H1 (cell line): ENCODE results near the gene USPL1. TPM values are rescaled to one million over a fixed set of nuclear protein-coding genes. Genes with fewer than 3 reads are reported as not detected.

Source experiments
- CTCF ChIA-PET: fragments of 300-600 bp; sonication (Branson Sonifier 250); formaldehyde crosslinking; loops from one replicate; lab custom pipeline; 2021; ENCODE audit not compliant: partially characterized antibody; lab: Charles Lee
- POLR2A ChIA-PET: fragments of 300-600 bp; sonication (Branson Sonifier 250); formaldehyde crosslinking; loops from one replicate; lab custom pipeline; 2021; ENCODE audit warnings: inconsistent platforms; ENCODE audit not compliant: partially characterized antibody; lab: Charles Lee
- DNase-seq, 2 experiments: peaks; one replicate each; pipeline versions ENCODE4 v3.0.0 to v3.0.0-alpha.2; 2010 to 2022; ENCODE audit warnings: low spot score in 2 of 2, low read depth in 1 of 2, mixed read lengths in 1 of 2
- FAIRE-seq: peaks from 2 replicates; lab custom pipeline; 2011; peaks lifted over from hg19 to GRCh38; lab: Jason Lieb, UNC
- H2AFZ ChIP-seq: 2 replicates; pipeline ENCODE4 v1.8.1; 2012; ENCODE audit warnings: low read length, inconsistent platforms
- H2AK5ac ChIP-seq: 2 replicates; pipeline ENCODE4 v1.6.1; 2013; ENCODE audit warnings: low read depth, low read length
- H2BK120ac ChIP-seq: replicated peaks from 2 replicates; pipeline ENCODE3; 2013; ENCODE audit warnings: low read depth, low read length, inconsistent platforms
- H2BK12ac ChIP-seq: 2 replicates; pipeline ENCODE4 v1.6.1; 2013; ENCODE audit warnings: low read depth, low read length
- H2BK15ac ChIP-seq: 2 replicates; pipeline ENCODE4 v1.6.1; 2013; ENCODE audit warnings: low read length
- H2BK20ac ChIP-seq: 2 replicates; pipeline ENCODE4 v1.6.1; 2013; ENCODE audit warnings: low read length
- H2BK5ac ChIP-seq: 2 replicates; pipeline ENCODE4 v1.6.1; 2013; ENCODE audit warnings: low read depth, low read length
- H3K14ac ChIP-seq: 2 replicates; pipeline ENCODE4 v1.6.1; 2013; ENCODE audit warnings: inconsistent platforms; ENCODE audit not compliant: insufficient read length
- H3K18ac ChIP-seq: 2 replicates; pipeline ENCODE4 v1.6.1; 2013; ENCODE audit warnings: low read length; ENCODE audit errors: extremely low read depth
- H3K23ac ChIP-seq: 2 replicates; pipeline ENCODE4 v1.6.1; 2013; ENCODE audit warnings: inconsistent platforms; ENCODE audit not compliant: insufficient read length
- H3K23me2 ChIP-seq: 2 replicates; pipeline ENCODE4 v1.6.1; 2013; ENCODE audit warnings: low read depth, low read length
- H3K27ac ChIP-seq: 2 replicates; pipeline ENCODE4 v1.6.1; 2011; ENCODE audit warnings: low read depth, low read length, inconsistent platforms
- H3K27me3 ChIP-seq, 4 experiments: replicated peaks in 1 of 4; 1 replicate in 1 of 4; 2 replicates in 3 of 4; pipeline versions ENCODE4 v1.6.1 to v1.8.1; 2011 to 2013; ENCODE audit warnings: low read length in 3 of 4, mild to moderate bottlenecking in 3 of 4, inconsistent platforms in 2 of 4, mixed read lengths in 2 of 4, moderate library complexity in 1 of 4; ENCODE audit not compliant: control insufficient read depth in 3 of 4, insufficient read depth in 3 of 4; ENCODE audit errors: extremely low read depth in 1 of 4
- H3K36me3 ChIP-seq, 4 experiments: 2 replicates each; pipeline versions ENCODE4 v1.6.1 to v1.8.1; 2011 to 2013; ENCODE audit warnings: mild to moderate bottlenecking in 4 of 4, low read length in 3 of 4, moderate library complexity in 2 of 4, control low read depth in 1 of 4, inconsistent platforms in 1 of 4; ENCODE audit not compliant: insufficient read depth in 4 of 4, control insufficient read depth in 2 of 4
- H3K4ac ChIP-seq: replicated peaks from 2 replicates; pipeline ENCODE3; 2013; ENCODE audit warnings: low read length, low read depth, mixed read lengths, inconsistent platforms; ENCODE audit not compliant: insufficient read length
- H3K4me1 ChIP-seq, 4 experiments: replicated peaks in 1 of 4; 1 replicate in 1 of 4; 2 replicates in 3 of 4; pipeline versions ENCODE4 v1.6.1 to v1.8.1; 2011 to 2013; ENCODE audit warnings: low read length in 3 of 4, inconsistent platforms in 2 of 4, mixed read lengths in 1 of 4; ENCODE audit not compliant: insufficient read depth in 4 of 4, control insufficient read depth in 3 of 4
- H3K4me2 ChIP-seq, 2 experiments: 2 replicates each; pipeline versions ENCODE4 v1.6.1 to v1.8.1; 2011 to 2013; ENCODE audit warnings: low read depth in 2 of 2, low read length in 2 of 2, control low read depth in 1 of 2, inconsistent platforms in 1 of 2, mild to moderate bottlenecking in 1 of 2; ENCODE audit not compliant: insufficient read depth in 1 of 2
- H3K4me3 ChIP-seq, 4 experiments: fragments of 200-600, 300-600 bp in 1 of 4; sonication (generic), shearing (Covaris generic), sonication (Bioruptor Twin) in 1 of 4; 2 replicates each; pipeline versions ENCODE4 v1.5.1 to v1.8.1; 2011 to 2016; ENCODE audit warnings: low read length in 4 of 4, low read depth in 3 of 4, control low read depth in 2 of 4, inconsistent platforms in 2 of 4, mild to moderate bottlenecking in 2 of 4, mixed read lengths in 1 of 4, moderate library complexity in 1 of 4; ENCODE audit not compliant: insufficient read depth in 2 of 4; ENCODE audit errors: extremely low read depth in 1 of 4
- H3K56ac ChIP-seq: replicated peaks from 2 replicates; pipeline ENCODE3; 2013; ENCODE audit warnings: low read depth, mild to moderate bottlenecking, mixed read lengths, low read length, inconsistent platforms; ENCODE audit not compliant: insufficient read length
- H3K79me1 ChIP-seq: 2 replicates; pipeline ENCODE4 v1.6.1; 2013; ENCODE audit warnings: low read depth, low read length, control low read depth
- H3K79me2 ChIP-seq, 2 experiments: 2 replicates each; pipeline versions ENCODE4 v1.6.1 to v1.8.1; 2012 to 2013; ENCODE audit warnings: low read length in 2 of 2, mild to moderate bottlenecking in 2 of 2, inconsistent platforms in 1 of 2; ENCODE audit not compliant: insufficient read depth in 2 of 2, control insufficient read depth in 1 of 2
- H3K9ac ChIP-seq, 4 experiments: replicated peaks in 1 of 4; 1 replicate in 1 of 4; 2 replicates in 3 of 4; pipeline versions ENCODE4 v1.6.1 to v1.8.1; 2011 to 2013; ENCODE audit warnings: low read depth in 3 of 4, low read length in 3 of 4, control low read depth in 2 of 4, mild to moderate bottlenecking in 2 of 4, moderate library complexity in 2 of 4, inconsistent platforms in 1 of 4; ENCODE audit errors: extremely low read depth in 1 of 4
- H3K9me3 ChIP-seq, 2 experiments: 2 replicates each; pipeline versions ENCODE4 v1.6.1 to v1.8.1; 2012 to 2013; ENCODE audit warnings: mild to moderate bottlenecking in 2 of 2, moderate library complexity in 2 of 2, control low read depth in 1 of 2, inconsistent platforms in 1 of 2, low read depth in 1 of 2, low read length in 1 of 2, mixed read lengths in 1 of 2; ENCODE audit not compliant: insufficient read depth in 2 of 2
- H4K20me1 ChIP-seq, 2 experiments: replicated peaks in 1 of 2; 2 replicates each; pipeline versions ENCODE3 to v1.8.1; 2011 to 2013; ENCODE audit warnings: inconsistent platforms in 2 of 2, low read length in 2 of 2, mild to moderate bottlenecking in 1 of 2; ENCODE audit not compliant: insufficient read depth in 2 of 2, control insufficient read depth in 1 of 2
- H4K5ac ChIP-seq: 2 replicates; pipeline ENCODE4 v1.6.1; 2013; ENCODE audit warnings: low read length, low read depth, mixed read lengths, inconsistent platforms; ENCODE audit not compliant: insufficient read length
- H4K8ac ChIP-seq: 2 replicates; pipeline ENCODE4 v1.8.0; 2013; ENCODE audit warnings: mild to moderate bottlenecking, moderate library complexity, low read length, inconsistent platforms; ENCODE audit not compliant: insufficient read depth; ENCODE audit errors: extremely low read depth
- H4K91ac ChIP-seq: replicated peaks from 2 replicates; pipeline ENCODE3; 2013; ENCODE audit warnings: low read length, mixed read lengths, inconsistent platforms; ENCODE audit not compliant: insufficient read length
- SP4 ChIP-seq: IDR thresholded peaks from 2 replicates; pipeline ENCODE4 v1.6.1; 2012; ENCODE audit warnings: low read length, inconsistent platforms
- TEAD4 ChIP-seq: IDR thresholded peaks from 2 replicates; pipeline ENCODE4 v1.6.1; 2012; ENCODE audit warnings: low read depth, low read length, inconsistent platforms, mixed read lengths
- WGBS, 2 experiments: shearing (Covaris generic) in 1 of 2; methylation state at CpG; one replicate each; pipeline versions ENCODE4 v1.1.6 to v1.1.7; 2013 to 2015; ENCODE audit warnings: low lambda C conversion rate in 2 of 2, mixed read lengths in 2 of 2, inconsistent platforms in 1 of 2, low coverage in 1 of 2, missing lambda C conversion rate in 1 of 2; ENCODE audit not compliant: insufficient replicate concordance in 2 of 2, insufficient coverage in 1 of 2, insufficient read length in 1 of 2; ENCODE audit errors: extremely low coverage in 1 of 2, missing lambda C conversion rate in 1 of 2; 5-methylcytosine and 5-hydroxymethylcytosine counted together
- polyA plus RNA-seq, 7 experiments: library from polyadenylated mRNA; depleted of rRNA in 3 of 7; stranded (reverse) in 5 of 7; unstranded in 2 of 7; fragments of >200 nt in 5 of 7; fragments of 200-250 nt in 2 of 7; gene quantifications; 1 replicate in 5 of 7; 2 replicates in 1 of 7; 4 replicates in 1 of 7; pipeline versions ENCODE4 v1.2.1 to v1.2.3, GENCODE V29; 2011 to 2013; ENCODE audit warnings: missing spikeins in 2 of 7, mixed read lengths in 2 of 7
- total RNA-seq: library from RNA; stranded (reverse); fragmentation: NEBNext Ultra II Directional; extraction: Animal tissue kit (Norgen Biotek cat#: 25700); gene quantifications from 2 replicates; pipeline ENCODE4 v1.2.1, GENCODE V29; 2021

Gene USPL1
- total and polyA plus RNA-seq, 2 of the 8 experiments (the other 6 are each of a cell fraction or from before 2014, with no cell fraction given), result 6.3 to 17.1 TPM

DNA sequence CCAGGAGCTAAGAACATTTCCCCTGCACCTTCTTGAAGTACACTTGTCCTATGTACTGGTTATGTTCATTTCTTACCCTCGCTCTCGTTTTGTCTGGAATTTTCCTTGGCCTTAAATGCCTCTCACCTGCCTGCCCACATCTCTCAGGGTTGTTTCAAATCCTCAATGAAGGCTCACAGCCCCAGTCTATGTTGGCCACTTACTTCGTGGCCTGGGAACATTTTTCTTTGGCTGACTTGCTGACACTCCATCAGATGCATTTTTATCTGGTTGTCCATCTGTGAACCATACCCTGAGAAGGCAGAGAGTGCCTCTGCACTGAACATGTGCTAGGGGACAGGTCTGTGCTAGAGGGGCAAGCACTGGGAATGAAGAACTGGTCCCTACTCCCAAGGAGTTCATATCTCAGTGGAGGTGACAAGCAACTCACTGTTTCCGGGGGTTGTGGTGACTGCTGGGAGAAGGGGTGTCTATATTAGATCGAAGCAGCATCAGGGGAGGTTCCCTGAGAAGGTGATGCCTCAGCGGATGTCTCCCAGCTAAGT lies 53.6 kb downstream of the USPL1 start:
- no peak overlapping the region for H2BK12ac ChIP-seq
- no peak overlapping the region for H3K4me2 ChIP-seq
- no peak overlapping the region for H4K91ac ChIP-seq
- no peak overlapping the region for H2BK15ac ChIP-seq
- H2AK5ac ChIP-seq, result no peak overlapping the region
- H2AFZ ChIP-seq, result no peak overlapping the region
- H2BK20ac ChIP-seq, result no peak overlapping the region
- H4K8ac ChIP-seq, result no peak overlapping the region
- H3K9me3 ChIP-seq, result no peaks in the 10 kb centered on the region
- no peaks in the 10 kb centered on the region for H3K79me1 ChIP-seq
- peaks cover 0 to 3% (median 1%) of the 10 kb centered on the region in 4 experiments; a peak in 2 of 7 replicates for H3K4me1 ChIP-seq
- TF ChIP-seq TEAD4 (no peak), SP4 (no peak)
- H4K20me1 ChIP-seq, result no peaks in the 10 kb centered on the region
- no peak overlapping the region for H3K4ac ChIP-seq
- no peaks in the 10 kb centered on the region for H3K36me3 ChIP-seq
- H3K27me3 ChIP-seq, result no peaks in the 10 kb centered on the region
- WGBS, 2 experiments, result 88% methylated on average over 6 of the region's 6 CpGs; no CpG with 5 or more reads in 1 of the 2 experiments
- H3K23me2 ChIP-seq, result peaks cover 2% of the 10 kb centered on the region
- no peak overlapping the region for H3K23ac ChIP-seq
- ChIA-PET CTCF (interaction anchor here (0.6 kb wide), 1 partner anchor 260 kb away, joined by 3 read pairs; no protein-coding TSS in a partner anchor), POLR2A (no interaction called here)
- no peak overlapping the region for H3K27ac ChIP-seq
- no peak overlapping the region for H2BK5ac ChIP-seq
- no peak overlapping the region for H3K18ac ChIP-seq
- no peak overlapping the region for H3K14ac ChIP-seq
- H3K4me3 ChIP-seq, result no peak overlapping the region
- no peaks in the 10 kb centered on the region for H3K79me2 ChIP-seq
- no peak overlapping the region for H3K56ac ChIP-seq
- no peak for FAIRE-seq
- no peak overlapping the region for H4K5ac ChIP-seq
- DNase-seq, result no peak
- no peak overlapping the region for H2BK120ac ChIP-seq
- H3K9ac ChIP-seq, result no peak overlapping the region
